Activated CD4-positive, alpha-beta T cell treated with anti-CD3 and anti-CD28 coated beads for 48 hours (primary cell): ENCODE measurements around the gene PDXDC1.
"Not testable (repeated sequence)": the region's sequence is repeated elsewhere in the genome, so short reads cannot be mapped to it uniquely, and the experiment has no call there.

Experiments
- DNase-seq: peaks from one replicate; pipeline ENCODE4 v3.0.0-alpha.2; 2020

The PDXDC1 gene

DNA sequence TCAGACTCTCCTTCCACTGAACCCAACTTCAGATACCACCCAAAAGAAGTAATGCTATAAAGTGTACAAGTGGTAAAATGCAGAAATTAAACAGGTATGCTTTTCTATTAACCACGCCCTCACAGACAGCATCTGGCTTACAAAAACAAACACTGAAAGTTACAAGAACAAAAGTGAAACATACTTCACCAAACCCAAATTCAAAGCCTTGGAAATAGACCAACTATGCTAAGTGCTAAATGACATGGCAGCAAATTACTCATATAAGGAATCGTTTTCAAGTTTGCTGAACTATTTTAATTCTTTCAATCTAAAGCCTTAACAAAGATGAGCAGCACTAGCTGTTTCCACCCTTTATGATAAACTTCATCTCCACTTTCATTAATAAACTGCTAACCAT, 101.3 kb downstream of the PDXDC1 start:
- not testable (repeated sequence) for DNase-seq

DNA sequence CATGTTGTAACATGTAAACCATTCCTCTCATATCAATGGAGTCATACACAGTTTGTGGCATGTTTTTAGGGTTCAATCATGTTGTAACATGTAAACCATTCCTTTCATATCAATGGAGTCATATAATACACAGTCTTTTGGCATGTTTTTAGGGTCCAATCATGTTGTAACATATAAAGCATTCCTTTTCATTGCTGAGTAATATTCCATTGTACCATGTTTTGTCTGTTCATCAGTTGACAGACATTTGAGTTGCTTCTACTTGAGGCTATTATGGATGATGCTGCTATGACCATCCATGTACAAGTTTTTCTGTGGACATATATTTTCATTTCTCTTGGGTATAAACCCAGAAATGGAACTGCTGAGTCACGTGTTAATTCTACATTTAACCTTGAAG, 106.1 kb downstream of the PDXDC1 start:
- not testable (repeated sequence) for DNase-seq

DNA sequence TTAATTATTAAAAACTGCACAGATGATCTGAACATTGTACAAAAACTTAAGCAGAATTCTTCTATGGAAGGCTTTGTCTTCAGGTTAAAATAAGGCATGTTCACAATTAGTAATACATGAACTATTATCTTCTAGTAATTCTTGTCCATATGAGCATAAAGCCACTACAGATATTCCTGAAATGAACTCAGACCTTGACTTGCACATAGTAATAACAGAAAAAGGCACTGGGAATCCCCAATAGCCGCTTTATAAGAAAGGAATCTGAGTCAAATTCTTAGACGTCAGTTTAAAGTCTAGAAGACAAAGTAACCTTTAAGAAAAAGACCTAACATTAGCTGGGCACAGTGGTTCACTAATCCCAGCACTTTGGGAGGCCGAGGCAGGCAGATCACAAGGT, 108.0 kb downstream of the PDXDC1 start:
- DNase-seq, result not testable (repeated sequence)

DNA sequence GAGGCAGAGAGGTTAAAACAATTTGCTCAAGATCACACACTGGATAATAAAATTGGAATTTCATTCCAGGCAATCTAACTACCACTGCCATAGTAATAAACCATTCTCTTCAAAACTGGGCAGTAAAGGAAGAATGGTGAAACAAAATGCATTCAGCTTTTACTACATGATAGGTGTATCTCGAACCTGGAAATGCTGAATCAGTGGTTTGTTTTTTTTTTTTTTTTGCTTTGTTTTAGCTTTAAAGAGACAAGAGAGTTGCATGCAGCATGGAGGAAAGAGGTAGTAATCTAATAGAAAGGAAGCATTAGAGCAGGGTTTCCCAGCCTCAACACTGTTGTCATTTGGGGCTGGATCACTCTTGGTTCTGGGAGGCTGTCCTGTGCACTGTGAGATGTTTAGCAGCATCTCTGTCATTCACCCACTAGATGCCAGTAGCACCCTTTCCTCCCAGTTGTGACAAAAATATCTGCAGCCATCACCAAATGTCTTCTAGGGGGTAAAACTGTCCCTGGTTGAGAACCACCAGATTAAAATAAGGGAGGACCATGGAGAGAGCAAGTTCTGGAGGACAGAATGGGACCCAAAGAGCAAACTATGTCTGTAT, 115.9 kb downstream of the PDXDC1 start:
- DNase-seq, result not testable (repeated sequence)

DNA sequence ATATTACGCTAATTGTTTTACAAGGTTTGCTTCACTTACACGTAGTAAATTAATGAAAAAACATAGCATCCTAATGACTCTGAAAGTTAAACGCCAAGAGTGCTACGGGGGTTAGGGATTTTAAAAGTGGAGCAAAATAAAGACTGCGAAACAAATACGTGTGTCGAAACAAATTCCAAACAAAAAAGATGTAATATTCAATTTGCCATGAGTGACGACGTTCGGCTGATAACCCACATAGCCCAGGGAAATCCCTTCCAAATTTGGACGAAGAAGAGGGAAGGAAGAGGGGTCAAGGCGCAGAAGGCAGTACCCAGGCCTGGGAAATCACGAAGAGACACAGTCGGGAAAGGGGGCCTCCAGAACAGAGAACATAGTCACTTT, 118.7 kb downstream of the PDXDC1 start:
- DNase-seq, result not testable (repeated sequence)

DNA sequence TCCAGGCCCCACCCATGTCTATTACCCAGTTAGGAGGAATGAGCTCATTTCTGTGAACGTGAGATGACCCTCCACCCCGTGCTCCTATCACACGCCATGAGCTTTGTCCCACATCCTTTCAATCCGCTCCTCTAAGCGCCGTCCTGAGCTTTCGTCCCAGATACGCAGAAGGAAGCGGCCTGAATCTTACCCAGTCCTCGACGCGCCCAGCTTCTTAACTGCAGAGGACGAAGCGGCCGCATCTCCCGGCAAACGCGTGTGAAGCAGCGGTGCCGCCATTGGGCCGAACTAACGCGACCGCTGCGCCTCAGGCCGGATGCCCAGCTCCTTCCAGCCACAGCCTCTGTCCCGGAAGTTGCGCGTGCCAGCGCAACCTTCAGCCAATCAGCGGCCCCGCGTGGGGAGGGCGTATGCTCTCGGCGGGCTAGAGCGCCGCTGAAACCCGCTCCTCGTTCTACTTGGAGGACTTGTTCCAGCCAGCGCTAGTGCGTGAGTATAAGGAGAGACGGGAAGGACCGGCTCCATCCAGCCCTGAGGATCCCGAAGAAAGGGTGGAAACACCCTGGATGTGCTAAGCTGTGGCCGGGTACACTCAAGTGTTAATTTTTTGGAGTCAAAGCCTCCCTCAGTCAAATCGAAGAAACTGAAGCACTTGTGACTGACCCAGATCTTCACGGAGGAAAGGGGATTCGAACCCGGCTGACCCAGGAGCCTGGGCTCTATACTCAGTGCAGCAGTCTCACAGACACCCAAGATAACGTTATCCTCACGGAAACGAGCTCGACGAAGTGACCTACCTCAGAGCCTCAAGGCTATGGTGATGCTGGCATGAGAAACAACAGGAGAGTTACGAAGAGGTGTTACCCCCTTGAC, 119.4 kb downstream of the PDXDC1 start, which contains the start of gene RRN3:
RRN3 (minus strand) TSS at position 318 of the 873 bp plus-strand sequence; CDS start at position 279, 39 bp downstream.
- peak; percentile 94 for DNase-seq

DNA sequence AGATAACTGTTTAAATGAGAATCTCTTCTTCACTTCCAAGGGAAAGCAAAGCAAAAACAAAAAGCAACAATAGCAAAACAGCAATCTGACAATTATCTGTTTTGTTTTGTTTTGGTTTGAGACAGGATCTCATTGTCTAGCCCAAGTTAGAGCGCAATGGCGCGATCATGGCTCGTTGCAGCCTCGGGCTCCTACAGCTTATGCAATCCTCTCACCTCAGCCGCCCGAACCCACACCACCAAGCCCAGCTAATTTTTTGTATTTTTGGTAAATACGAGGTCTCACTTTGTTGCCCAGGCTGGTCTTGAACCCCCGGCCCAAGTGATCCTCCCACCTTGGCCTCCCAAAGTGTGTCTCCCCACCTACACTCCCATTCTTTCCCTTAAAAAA, 121.8 kb downstream of the PDXDC1 start:
- DNase-seq, result not testable (repeated sequence)

DNA sequence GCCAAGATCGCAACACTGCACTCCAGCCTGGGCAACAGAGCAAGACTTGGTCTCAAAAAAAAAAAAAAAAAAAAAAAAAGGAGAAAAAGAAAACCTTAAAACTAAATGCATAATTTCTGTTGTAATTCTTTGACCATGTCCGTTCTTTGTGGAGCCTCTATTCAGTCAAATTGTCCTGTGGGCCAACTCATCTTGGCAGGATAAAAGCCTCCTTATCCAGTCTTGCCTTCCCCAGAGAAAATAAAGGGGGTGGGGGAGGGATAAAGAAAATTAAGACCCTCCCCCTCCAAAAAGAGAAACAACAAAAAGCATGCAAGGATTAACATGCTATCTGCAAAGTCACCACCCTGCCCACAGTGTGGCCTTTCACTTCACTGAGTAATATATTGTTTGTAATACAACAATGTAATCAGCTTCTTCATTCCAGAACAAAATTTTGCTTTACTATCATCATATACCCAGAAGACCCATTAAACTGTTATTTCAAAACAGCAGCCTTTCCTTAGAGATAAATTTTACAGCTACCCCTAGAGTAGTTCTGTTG, 124.6 kb downstream of the PDXDC1 start:
- DNase-seq, result not testable (repeated sequence)

DNA sequence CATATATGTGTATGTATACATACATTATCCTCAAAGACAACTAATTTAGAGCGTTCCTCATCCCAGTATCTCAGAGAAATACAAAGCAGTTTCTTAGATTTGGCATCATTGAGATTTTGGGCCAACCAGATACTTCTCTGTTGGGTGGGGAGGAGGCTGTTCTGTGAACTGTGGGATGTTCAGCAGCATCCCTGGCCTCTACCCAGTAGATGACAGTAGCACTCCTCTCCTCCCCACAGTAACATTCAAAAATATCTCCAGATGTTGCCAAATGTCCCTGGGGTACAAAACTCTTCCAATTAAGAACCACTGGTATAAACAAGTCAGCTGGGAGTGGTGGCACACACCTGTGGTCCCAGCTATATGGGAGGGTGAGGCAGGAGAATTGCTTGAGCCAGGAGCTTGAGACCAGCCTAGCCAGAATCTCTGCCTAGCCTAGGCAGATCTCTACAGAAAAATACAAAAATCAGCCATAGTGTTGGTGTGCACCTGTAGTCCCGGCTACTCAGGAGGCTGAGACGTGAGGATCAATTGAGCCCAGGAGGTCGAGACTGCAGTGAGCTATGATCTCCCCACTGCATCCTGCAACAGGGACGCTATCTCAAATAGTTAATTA, 125.7 kb downstream of the PDXDC1 start:
- not testable (repeated sequence) for DNase-seq

DNA sequence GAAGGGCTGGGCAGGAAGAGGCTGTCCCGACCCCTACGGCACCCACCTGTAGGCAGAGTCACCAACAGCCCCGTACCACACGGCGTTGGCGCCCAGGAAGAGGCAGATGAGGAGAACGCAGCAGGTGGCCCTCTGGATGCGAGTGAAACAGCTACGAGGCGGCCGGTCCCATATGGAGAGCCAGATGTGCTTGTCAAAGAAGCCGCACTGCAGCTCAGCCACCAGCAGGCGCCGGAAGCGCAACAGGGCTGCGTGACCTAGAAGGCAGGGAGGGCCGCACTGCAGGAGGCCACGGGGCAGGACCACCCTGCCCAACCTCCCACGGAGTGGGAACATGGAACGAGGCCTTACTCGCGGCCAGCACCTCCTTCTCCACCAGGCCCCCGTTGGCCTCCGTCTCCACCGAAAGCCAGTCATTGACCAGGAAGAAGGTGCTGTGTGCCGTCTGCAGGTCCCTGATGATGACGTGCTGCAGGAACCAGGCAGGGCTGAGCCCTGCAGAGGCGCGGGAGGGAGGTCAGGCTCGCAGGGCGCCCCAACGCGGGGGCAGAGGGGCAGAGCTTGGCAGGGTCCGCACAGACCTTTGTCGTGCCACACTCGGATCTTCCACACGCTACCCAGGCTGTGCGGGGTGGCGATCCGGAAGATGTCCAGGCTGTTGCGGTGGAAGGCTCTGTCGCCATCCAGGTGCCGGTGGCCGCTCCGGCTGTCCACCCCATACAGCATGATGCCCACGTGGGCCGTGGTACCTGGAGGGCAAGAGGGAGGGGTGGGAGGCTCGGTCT, 153.0 kb downstream of the PDXDC1 start:
- DNase-seq, result not testable (repeated sequence)

DNA sequence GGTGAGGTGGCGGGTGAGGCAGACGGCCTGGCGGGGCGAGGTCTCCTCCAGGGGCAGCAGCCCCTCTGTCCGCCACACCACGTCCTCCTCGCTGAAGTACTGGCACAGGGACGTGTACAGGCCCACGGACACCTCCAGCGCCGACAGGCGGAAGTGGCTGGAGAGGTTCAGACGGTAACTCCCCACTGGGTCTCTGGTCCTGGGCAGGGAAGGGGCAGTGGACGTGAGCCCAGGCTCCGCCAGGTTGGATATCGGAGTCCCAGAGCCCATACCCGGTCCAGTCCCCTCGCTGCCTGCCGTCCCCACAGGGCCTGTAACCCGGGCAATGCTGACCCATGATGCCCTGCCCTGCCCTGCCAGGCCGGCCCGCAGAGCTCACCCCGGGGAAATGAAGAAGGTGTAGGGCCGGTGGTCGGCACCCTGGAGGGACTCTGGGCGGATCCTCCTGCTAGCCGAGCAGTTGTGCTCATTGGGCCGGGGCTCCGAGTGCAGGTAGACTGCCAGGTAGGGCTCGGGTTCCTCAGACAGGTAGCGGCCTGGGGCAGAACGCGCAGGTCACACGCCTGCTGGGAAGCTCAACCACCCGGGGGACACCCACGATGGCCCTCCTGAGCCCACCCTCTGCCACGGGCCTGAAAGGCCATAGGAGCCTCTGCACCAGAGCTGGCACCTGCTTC, 155.6 kb downstream of the PDXDC1 start:
- DNase-seq, result not testable (repeated sequence)

DNA sequence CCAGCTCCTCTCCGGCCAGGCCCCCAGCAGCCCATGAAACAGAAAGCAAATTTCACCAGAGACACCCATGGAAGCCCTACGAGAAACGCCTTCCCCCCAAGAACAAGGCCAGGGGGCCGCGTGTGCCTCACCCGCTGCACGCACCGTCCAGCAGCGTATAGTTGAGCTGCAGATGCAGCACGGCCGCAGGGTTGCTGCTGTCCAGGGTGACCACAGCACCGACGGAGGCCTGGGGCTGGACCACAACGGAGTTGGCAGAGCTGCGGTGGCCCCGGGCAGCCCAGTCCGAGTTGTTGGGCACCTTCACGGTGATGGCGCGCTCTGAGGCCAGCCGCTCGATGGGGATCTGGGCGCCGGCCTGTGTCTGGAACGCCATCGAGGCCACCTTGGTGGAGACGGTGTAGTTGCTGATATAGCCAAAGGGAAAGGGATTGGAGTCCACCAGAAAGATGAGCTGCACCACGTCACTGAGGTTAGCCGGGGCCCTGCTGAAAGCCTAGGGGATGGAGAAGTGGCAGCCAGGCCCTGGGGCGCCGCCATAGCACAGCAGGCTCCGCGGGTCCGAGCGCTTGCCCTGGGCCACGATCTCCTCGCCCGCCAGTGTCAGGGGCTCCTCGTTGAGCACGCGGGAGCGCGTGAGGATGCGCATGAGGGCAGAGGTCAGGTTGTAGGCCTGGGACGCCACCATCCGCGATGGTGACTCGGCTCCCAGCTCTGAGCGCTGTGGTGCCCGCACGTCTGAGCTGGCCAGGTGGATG, 156.3 kb downstream of the PDXDC1 start:
- not testable (repeated sequence) for DNase-seq

DNA sequence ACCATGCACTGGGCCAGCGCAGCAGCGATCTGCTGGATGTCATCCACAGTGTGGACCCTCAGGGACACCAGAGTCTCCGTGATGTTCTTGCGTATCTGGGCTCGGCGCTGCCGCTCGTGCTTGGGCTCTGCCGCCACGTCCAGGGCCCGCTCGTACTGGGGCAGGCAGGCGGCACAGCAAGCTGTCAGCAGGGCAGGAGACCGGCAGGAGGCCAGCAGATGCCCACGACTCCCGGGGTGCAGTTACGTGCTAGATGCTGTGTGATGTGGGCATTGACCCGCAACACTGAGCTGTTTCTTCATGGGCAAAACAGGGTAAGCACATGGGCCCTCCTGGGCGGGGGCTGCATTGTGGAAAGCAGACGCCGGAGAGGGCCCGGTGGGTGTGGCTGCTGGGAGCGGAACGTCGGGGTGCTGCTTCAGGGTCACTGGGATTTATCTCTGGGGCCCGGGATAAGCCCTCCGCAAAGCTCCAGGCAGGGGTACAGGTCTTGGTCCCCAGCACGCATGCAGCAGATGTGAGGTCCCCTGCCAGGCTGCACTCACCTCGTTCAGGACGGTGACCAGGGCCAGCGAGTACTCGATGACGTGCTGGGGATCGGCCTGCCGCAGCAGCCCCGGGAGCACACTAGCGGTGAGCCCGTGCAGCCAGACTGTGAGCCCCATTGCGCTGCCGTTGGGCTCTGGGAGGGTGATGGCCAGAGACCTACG, 158.0 kb downstream of the PDXDC1 start:
- not testable (repeated sequence) for DNase-seq

DNA sequence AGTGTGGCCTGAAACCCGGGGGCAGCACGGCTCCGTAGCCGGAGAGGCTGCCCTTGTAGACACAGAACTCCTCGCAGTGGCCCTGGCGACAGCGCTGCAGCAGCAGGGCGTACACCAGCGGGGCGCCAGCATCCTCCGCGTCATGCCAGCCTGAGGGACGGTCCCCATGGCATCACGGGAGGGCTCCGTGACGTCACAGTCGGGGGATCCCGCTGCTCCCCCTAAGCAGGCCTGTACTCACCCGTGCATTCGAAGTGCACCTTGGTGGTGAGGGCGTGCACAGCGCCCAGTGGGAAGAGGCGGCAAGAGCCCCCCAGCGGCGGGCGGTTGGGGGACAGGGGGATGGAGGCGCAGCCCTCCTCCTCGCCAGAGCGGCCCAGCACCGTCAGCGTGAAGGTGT, 158.7 kb downstream of the PDXDC1 start:
- not testable (repeated sequence) for DNase-seq

DNA sequence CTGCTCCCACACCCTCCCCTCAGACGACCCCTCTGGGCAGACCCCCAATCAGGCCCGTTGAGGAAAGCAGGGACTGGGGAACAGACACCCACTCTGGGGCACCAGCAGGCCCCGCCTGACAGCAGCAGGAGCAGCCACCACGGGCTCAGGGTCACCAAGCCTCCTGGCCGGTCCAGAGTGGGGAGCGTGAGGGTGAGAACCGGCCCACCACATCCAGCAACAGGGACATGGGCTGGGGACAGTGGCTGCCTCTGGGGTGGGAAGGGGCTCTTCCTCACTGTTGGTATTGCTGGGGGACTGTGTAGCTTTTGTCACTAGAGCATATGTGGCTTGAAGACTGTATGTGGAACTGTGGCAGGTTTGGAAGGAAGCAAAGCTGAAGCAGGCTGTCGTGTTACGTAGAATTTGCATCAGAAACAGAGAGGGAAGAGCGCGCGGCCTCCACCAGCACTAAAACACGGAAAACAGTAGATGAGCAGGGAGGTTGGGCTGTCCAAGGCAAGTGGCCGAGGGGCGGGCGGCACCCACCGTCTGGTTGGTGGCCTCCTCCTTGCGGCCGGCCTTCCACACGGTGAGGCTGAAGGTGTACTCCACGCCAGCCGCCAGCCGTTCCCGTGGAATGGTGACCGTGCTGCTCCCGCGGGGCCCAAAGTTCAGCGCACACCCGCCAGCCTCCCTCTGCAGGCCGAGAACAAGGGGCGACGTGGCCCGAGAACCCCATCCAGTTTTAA, 160.1 kb downstream of the PDXDC1 start:
- not testable (repeated sequence) for DNase-seq

DNA sequence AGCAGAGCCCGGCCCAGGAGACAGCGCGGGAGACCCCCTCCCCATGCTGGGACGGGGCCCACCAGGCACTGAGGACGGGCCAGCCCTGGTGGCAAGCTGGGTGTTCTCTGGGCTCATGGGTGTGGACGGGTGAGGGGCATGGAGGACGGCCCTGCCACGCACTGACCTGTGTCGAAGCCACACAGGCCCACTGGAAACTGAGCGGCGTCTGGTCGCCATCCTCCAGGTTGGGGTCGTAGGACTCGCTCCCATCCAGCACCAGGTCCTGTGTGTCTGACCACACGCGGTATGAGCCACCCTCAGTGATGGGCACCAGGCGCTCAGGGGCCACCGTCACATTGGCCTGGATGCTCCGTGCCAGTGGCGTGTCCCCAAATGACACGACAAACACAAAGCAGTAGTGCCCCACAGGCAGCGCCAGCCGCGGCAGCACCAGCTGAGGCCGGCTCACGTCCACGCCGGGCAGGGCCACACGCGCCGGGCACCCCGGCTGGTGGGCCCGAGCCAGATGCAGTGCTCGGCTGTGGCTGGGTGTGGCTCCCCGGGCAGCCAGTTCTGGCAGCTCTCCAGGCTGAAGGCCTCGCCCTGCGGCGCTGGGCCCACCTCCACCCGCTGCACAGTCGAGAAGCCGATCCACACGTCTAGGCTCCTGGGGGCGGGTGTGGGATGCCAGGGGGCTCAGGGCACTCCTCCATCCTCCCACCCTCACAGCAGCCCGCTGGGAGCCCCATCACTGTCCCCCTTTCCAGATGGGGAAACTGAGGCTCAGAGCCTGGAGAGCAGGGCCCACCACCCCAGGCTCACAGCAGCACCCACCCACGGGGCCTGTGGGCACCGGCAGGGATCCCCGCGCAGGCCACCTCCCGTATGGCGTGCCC, 160.9 kb downstream of the PDXDC1 start:
- DNase-seq, result not testable (repeated sequence)

DNA sequence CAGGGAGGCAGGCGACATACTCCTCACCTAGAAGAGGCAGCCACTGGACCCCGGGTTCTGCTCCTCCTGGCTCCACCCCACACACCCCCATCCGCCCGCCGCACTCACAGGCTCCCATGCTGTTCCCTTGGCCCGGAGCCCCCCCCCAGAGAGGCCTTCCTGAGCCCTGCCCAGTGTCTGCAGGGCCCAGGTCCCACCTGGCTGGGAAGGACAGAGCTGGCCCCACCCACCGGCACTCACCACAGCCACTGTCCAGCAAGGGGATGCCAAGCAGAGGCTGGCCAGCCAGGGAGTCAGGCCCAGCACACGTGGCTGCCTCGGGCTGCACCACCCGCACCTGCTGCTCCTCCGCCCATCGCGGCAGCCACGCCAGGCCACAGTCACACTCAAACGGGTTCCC, 162.7 kb downstream of the PDXDC1 start:
- not testable (repeated sequence) for DNase-seq
